Right renal pelvis (tissue), 4 donors: ENCODE data around the gene HOOK2. TPM values are rescaled to one million over a fixed set of nuclear protein-coding genes. Genes with fewer than 3 reads are reported as not detected.

Experiments
- DNase-seq, 4 donors: peaks; one replicate each; pipeline ENCODE4 v3.0.0-alpha.2; 2013; ENCODE audit warnings: low read depth in 4 of 4, low spot score in 3 of 4, missing footprints in 1 of 4
- polyA plus RNA-seq, 4 donors: library from polyadenylated mRNA; unstranded; fragments of 120-200 nt; gene quantifications; one replicate each; pipeline ENCODE4 v1.2.1, GENCODE V29; 2013; ENCODE audit not compliant: insufficient read length in 4 of 4

The HOOK2 gene
- polyA plus RNA-seq, 4 donors, result 39.0 to 61.9 (median 42.5) TPM

GRCh38 chr19:12794196-12794941 is 19.0 kb upstream of the HOOK2 start:
- DNase-seq, result no peak

GRCh38 chr19:12793290-12794195 is 18.2 kb upstream of the HOOK2 start:
- peak in 2 of 4 donors; percentile 87 to 94 for DNase-seq

GRCh38 chr19:12792853-12793289 is 17.5 kb upstream of the HOOK2 start:
- no peak for DNase-seq

GRCh38 chr19:12792051-12792852 is 16.9 kb upstream of the HOOK2 start:
- DNase-seq, result no peak

GRCh38 chr19:12791345-12792050 is 16.1 kb upstream of the HOOK2 start, which contains the start of gene JUNB:
JUNB (plus strand) TSS chr19:12791486; CDS start chr19:12791772, 286 bp downstream.
- peak in 1 of 4 donors; percentile 85 for DNase-seq

- no peak for DNase-seq
Measured at GRCh38 chr19:12790628-12791344, 15.4 kb upstream of the HOOK2 start.

- DNase-seq, result peak in 1 of 4 donors; percentile 89
Measured at GRCh38 chr19:12789904-12790619, 14.7 kb upstream of the HOOK2 start.

- no peak for DNase-seq
Measured at GRCh38 chr19:12789098-12789903, 13.9 kb upstream of the HOOK2 start.

- DNase-seq, result no peak
Measured at GRCh38 chr19:12788682-12789097, 13.3 kb upstream of the HOOK2 start.

GRCh38 chr19:12788042-12788681 is 12.8 kb upstream of the HOOK2 start:
- DNase-seq, result no peak

- DNase-seq, result no peak
Measured at GRCh38 chr19:12787458-12787857, 12.1 kb upstream of the HOOK2 start.

- no peak for DNase-seq
Measured at GRCh38 chr19:12786952-12787351, 11.6 kb upstream of the HOOK2 start.

- DNase-seq, result no peak
Measured at GRCh38 chr19:12786141-12786870, 11.0 kb upstream of the HOOK2 start.

GRCh38 chr19:12785431-12786031 is 10.2 kb upstream of the HOOK2 start:
- DNase-seq, result no peak

GRCh38 chr19:12784871-12785430 is 9.6 kb upstream of the HOOK2 start:
- no peak for DNase-seq

GRCh38 chr19:12784394-12784870 is 9.1 kb upstream of the HOOK2 start:
- DNase-seq, result no peak
